DOHH2 (cell line): ENCODE measurements around the gene PRKN.

Experiments
- H3F3A ChIP-seq: fragments of 200-600 bp; sonication (generic), shearing (Covaris generic); 2 replicates; pipeline ENCODE4 v1.6.0; 2016; ENCODE audit warnings: antibody characterized with exemption, mild to moderate bottlenecking; ENCODE audit not compliant: control insufficient read depth, insufficient read depth
- H3K27ac ChIP-seq: fragments of 200-600 bp; sonication (generic); 2 replicates; pipeline ENCODE4 v1.5.1; 2014; ENCODE audit warnings: low read depth, mild to moderate bottlenecking, low read length, moderate library complexity
- H3K27me3 ChIP-seq: fragments of 200-600 bp; sonication (generic); 2 replicates; pipeline ENCODE4 v1.6.1; 2014; ENCODE audit warnings: mild to moderate bottlenecking, low read length, mixed read lengths; ENCODE audit not compliant: control insufficient read depth
- H3K36me3 ChIP-seq: fragments of 200-600 bp; sonication (generic); 2 replicates; pipeline ENCODE4 v1.6.1; 2014; ENCODE audit warnings: mild to moderate bottlenecking, low read length, moderate library complexity, mixed read lengths; ENCODE audit not compliant: control insufficient read depth
- H3K4me1 ChIP-seq: fragments of 200-600 bp; sonication (generic); 2 replicates; pipeline ENCODE4 v1.6.1; 2014; ENCODE audit warnings: mild to moderate bottlenecking, low read length, mixed read lengths; ENCODE audit not compliant: control insufficient read depth
- H3K4me2 ChIP-seq: fragments of 200-600 bp; sonication (generic); 2 replicates; pipeline ENCODE4 v1.6.0; 2014; ENCODE audit warnings: mild to moderate bottlenecking, low read length, moderate library complexity
- H3K4me3 ChIP-seq: fragments of 200-600 bp; sonication (generic); 2 replicates; pipeline ENCODE4 v1.5.1; 2014; ENCODE audit warnings: mild to moderate bottlenecking, low read length, mixed read lengths
- H3K79me2 ChIP-seq: fragments of 200-600 bp; sonication (generic); 2 replicates; pipeline ENCODE4 v1.6.1; 2014; ENCODE audit warnings: mild to moderate bottlenecking, low read length, mixed read lengths; ENCODE audit not compliant: control insufficient read depth
- H3K9me2 ChIP-seq: fragments of 200-600 bp; sonication (generic); replicated peaks from 2 replicates; pipeline ENCODE4 v1.6.1; 2014; ENCODE audit warnings: mild to moderate bottlenecking, low read length, mixed read lengths; ENCODE audit not compliant: control insufficient read depth
- H3K9me3 ChIP-seq: fragments of 200-600 bp; sonication (generic); 2 replicates; pipeline ENCODE4 v1.6.1; 2014; ENCODE audit warnings: antibody characterized with exemption, low read length, mixed read lengths; ENCODE audit not compliant: control insufficient read depth, insufficient read depth
- H4K20me1 ChIP-seq: fragments of 200-600 bp; sonication (generic); 2 replicates; pipeline ENCODE4 v1.6.0; 2014; ENCODE audit warnings: low read depth, mild to moderate bottlenecking, antibody characterized with exemption, low read length, moderate library complexity; ENCODE audit not compliant: control insufficient read depth, insufficient read depth
- CTCF ChIP-seq: fragments of 200-600 bp; sonication (generic); IDR thresholded peaks from one replicate; pipeline ENCODE4 v1.5.1; 2014; ENCODE audit warnings: antibody characterized with exemption, mild to moderate bottlenecking, low read depth, low read length; ENCODE audit not compliant: poor library complexity, severe bottlenecking
- EZH2phosphoT487 ChIP-seq: fragments of 200-600 bp; sonication (generic); IDR thresholded peaks from 2 replicates; pipeline ENCODE4 v1.6.1; 2017; ENCODE audit warnings: borderline replicate concordance, mild to moderate bottlenecking, antibody characterized with exemption, low read length, moderate library complexity, mixed read lengths

Gene PRKN

GRCh38 chr6:162385980-162386379 is 341.6 kb downstream of the PRKN start:
- no peaks in the 10 kb centered on the region for H3K36me3 ChIP-seq
- H3K4me1 ChIP-seq = no peaks in the 10 kb centered on the region
- H3K4me3 ChIP-seq = no peak overlapping the region
- no peak overlapping the region for H3K27ac ChIP-seq
- H3K9me3 ChIP-seq = no peaks in the 10 kb centered on the region
- no peaks in the 10 kb centered on the region for H3F3A ChIP-seq
- H3K4me2 ChIP-seq = no peak overlapping the region
- TF ChIP-seq EZH2phosphoT487 = no peak
- no peak for TF ChIP-seq CTCF
- H3K9me2 ChIP-seq = no peaks in the 10 kb centered on the region
- no peaks in the 10 kb centered on the region for H3K27me3 ChIP-seq
- no peaks in the 10 kb centered on the region for H4K20me1 ChIP-seq
- H3K79me2 ChIP-seq = no peaks in the 10 kb centered on the region

- no peaks in the 10 kb centered on the region for H3K36me3 ChIP-seq
- no peaks in the 10 kb centered on the region for H4K20me1 ChIP-seq
- no peaks in the 10 kb centered on the region for H3K9me3 ChIP-seq
- H3K4me1 ChIP-seq = no peaks in the 10 kb centered on the region
- no peaks in the 10 kb centered on the region for H3K79me2 ChIP-seq
- H3K9me2 ChIP-seq = no peaks in the 10 kb centered on the region
- TF ChIP-seq CTCF (no peak), EZH2phosphoT487 (no peak)
- no peaks in the 10 kb centered on the region for H3K27me3 ChIP-seq
- no peak overlapping the region for H3K4me2 ChIP-seq
- no peak overlapping the region for H3K27ac ChIP-seq
- H3F3A ChIP-seq = no peaks in the 10 kb centered on the region
- no peak overlapping the region for H3K4me3 ChIP-seq
Measured at GRCh38 chr6:162379757-162380409, 347.7 kb downstream of the PRKN start.

GRCh38 chr6:162377735-162378134 is 349.8 kb downstream of the PRKN start:
- H3K27ac ChIP-seq = no peak overlapping the region
- H3K79me2 ChIP-seq = no peaks in the 10 kb centered on the region
- H3K27me3 ChIP-seq = no peaks in the 10 kb centered on the region
- no peak for TF ChIP-seq CTCF
- no peak for TF ChIP-seq EZH2phosphoT487
- no peak overlapping the region for H3K4me2 ChIP-seq
- H3K9me3 ChIP-seq = no peaks in the 10 kb centered on the region
- H3K9me2 ChIP-seq = no peaks in the 10 kb centered on the region
- H3K36me3 ChIP-seq = no peaks in the 10 kb centered on the region
- H3K4me1 ChIP-seq = no peaks in the 10 kb centered on the region
- H3K4me3 ChIP-seq = no peak overlapping the region
- no peaks in the 10 kb centered on the region for H3F3A ChIP-seq
- no peaks in the 10 kb centered on the region for H4K20me1 ChIP-seq
